GM19438 (cell line): ENCODE measurements around the gene HBEGF.

Experiments used
- ATAC-seq: cut with Tn5 transposase; IDR thresholded peaks from one replicate; pipeline ENCODE4 v1.9.1; 2021; ENCODE audit warnings: low read depth; ENCODE audit not compliant: unreplicated experiment

Gene HBEGF

GRCh38 chr5:140309706-140310249 lies 36.6 kb downstream of the HBEGF start:
- ATAC-seq, result no peak

GRCh38 chr5:140305471-140305870 lies 40.9 kb downstream of the HBEGF start:
- ATAC-seq, result no peak

- ATAC-seq, result no peak
Measured at GRCh38 chr5:140303966-140304365, 42.4 kb downstream of the HBEGF start.

GRCh38 chr5:140302786-140303639 lies 43.4 kb downstream of the HBEGF start, which contains the start of gene PFDN1:
Gene PFDN1, minus strand, starts transcription at chr5:140303101. Its CDS starts 28 bp downstream, at chr5:140303073.
- ATAC-seq, result peak; percentile 97

GRCh38 chr5:140301136-140301535 lies 45.3 kb downstream of the HBEGF start:
- no peak for ATAC-seq

GRCh38 chr5:140299056-140299455 lies 47.3 kb downstream of the HBEGF start:
- no peak for ATAC-seq

- no peak for ATAC-seq
Measured at GRCh38 chr5:140298183-140298601, 48.2 kb downstream of the HBEGF start.

GRCh38 chr5:140297283-140297682 lies 49.1 kb downstream of the HBEGF start:
- ATAC-seq, result no peak

- ATAC-seq, result no peak
Measured at GRCh38 chr5:140296289-140296688, 50.1 kb downstream of the HBEGF start.

- ATAC-seq, result no peak
Measured at GRCh38 chr5:140295414-140295813, 51.0 kb downstream of the HBEGF start.

GRCh38 chr5:140294753-140295152 lies 51.6 kb downstream of the HBEGF start:
- no peak for ATAC-seq

- no peak for ATAC-seq
Measured at GRCh38 chr5:140293849-140294100, 52.6 kb downstream of the HBEGF start.

- ATAC-seq, result no peak
Measured at GRCh38 chr5:140293091-140293848, 53.1 kb downstream of the HBEGF start.

GRCh38 chr5:140292212-140293036 lies 54.0 kb downstream of the HBEGF start:
- no peak for ATAC-seq

- no peak for ATAC-seq
Measured at GRCh38 chr5:140287801-140288521, 58.4 kb downstream of the HBEGF start.

GRCh38 chr5:140286424-140286823 lies 60.0 kb downstream of the HBEGF start:
- no peak for ATAC-seq

- no peak for ATAC-seq
Measured at GRCh38 chr5:140284013-140284412, 62.4 kb downstream of the HBEGF start.
